ENCODE results near the gene ZSWIM4. TPM values are rescaled to one million over a fixed set of nuclear protein-coding genes. Genes with fewer than 3 reads are reported as not detected.

The ZSWIM4 gene
- total RNA-seq, 4 donors from 2014 or later = 6.9 to 15.6 (median 8.9) TPM

GRCh38 chr19:13877303-13877702, 82.1 kb downstream of the ZSWIM4 start:
- no peak overlapping the region for H3K27ac ChIP-seq
- WGBS, 2 donors = 89 to 91% methylated on average over 18 to 19 of the region's 27 CpGs
- H3K36me3 ChIP-seq = no peaks in the 10 kb centered on the region
- H3K4me3 ChIP-seq (replicated peaks in 1 of 3) = no peak overlapping the region
- intact Hi-C loops (cut with DNase I) = loop anchor here (10.0 kb wide), 1 partner anchor 603 kb away; no protein-coding TSS in a partner anchor
- TF ChIP-seq CTCF (IDR thresholded peaks at IDR 0.05) (no peak), POLR2A (IDR thresholded peaks at IDR 0.05) (no peak)
- DNase-seq = no peak
- peaks cover 9 to 22% of the 10 kb centered on the region in 2 donors for H3K4me1 ChIP-seq
- H3K9me3 ChIP-seq = no peaks in the 10 kb centered on the region
- H3K27me3 ChIP-seq = no peaks in the 10 kb centered on the region

- Histone ChIP-seq H3K4me1 (peaks cover 6 to 32% of the 10 kb centered on the region in 2 donors), H3K27ac (peak overlapping the region; percentile 72 to 82 (median 79)), H3K27me3 (no peaks in the 10 kb centered on the region), H3K9me3 (no peaks in the 10 kb centered on the region), H3K4me3 (replicated peaks in 1 of 3) (no peak overlapping the region), H3K36me3 (no peaks in the 10 kb centered on the region)
- WGBS, 2 donors = 10 to 20% methylated on average over 18 to 19 of the region's 34 CpGs
- intact Hi-C loops (cut with DNase I) = no loop called here
- DNase-seq = peak; percentile 98
- peak in 1 of 2 donors; percentile 16 for TF ChIP-seq POLR2A (IDR thresholded peaks at IDR 0.05)
- TF ChIP-seq CTCF (IDR thresholded peaks at IDR 0.05) = peak; percentile 94 to 100 (median 99)
Measured at GRCh38 chr19:13880059-13881043, 85.1 kb downstream of the ZSWIM4 start.

- Histone ChIP-seq H3K4me3 (replicated peaks in 1 of 3) (no peak overlapping the region), H3K36me3 (no peaks in the 10 kb centered on the region), H3K27ac (peak overlapping the region in 2 of 3 donors; percentile 17 to 79), H3K4me1 (peaks cover 6 to 35% of the 10 kb centered on the region in 2 donors), H3K27me3 (no peaks in the 10 kb centered on the region), H3K9me3 (no peaks in the 10 kb centered on the region)
- DNase-seq = no peak
- intact Hi-C loops (cut with DNase I) = no loop called here
- WGBS, 2 donors = 46 to 65% methylated on average over 8 to 11 of the region's 12 CpGs
- TF ChIP-seq CTCF (IDR thresholded peaks at IDR 0.05) = no peak
- TF ChIP-seq POLR2A (IDR thresholded peaks at IDR 0.05) = no peak
Measured at GRCh38 chr19:13881251-13881691, 86.0 kb downstream of the ZSWIM4 start.

MicroRNAs within 50 kb of the gene (microRNA counts, 767-probe panel; counts per million panel counts)
- 2,667 to 4,715 counts per million in 2 donors for microRNA hsa-miR-181c-5p
- 4,410 to 8,189 counts per million in 2 donors for microRNA hsa-miR-23a-3p
- 3,285 to 6,204 counts per million in 2 donors for microRNA hsa-miR-24-3p
- microRNA hsa-miR-27a-3p = 2,537 to 4,566 counts per million in 2 donors

Small RNA genes within 50 kb of the gene (microRNA-seq; reads per million reads assigned to microRNA genes)
- gene MIR181C = 595 reads per million, percentile 72 among the genes with 10 or more reads in this experiment
- gene MIR181D = 440 reads per million, percentile 69 among the genes with 10 or more reads in this experiment

Small RNA genes within 50 kb of the gene (small RNA-seq; reads per million reads assigned to genes)
- gene MIR181C = 22.2 reads per million, percentile 94 among the genes with 10 or more reads in this experiment
- 24.5 reads per million, percentile 94 among the genes with 10 or more reads in this experiment for gene MIR181D
- not detected for gene RN7SL619P

Other genes with a start within 250 kb of the ZSWIM4 start
- 10 to 100 TPM; 53.0 to 90.4 (median 70.6) TPM for gene MRI1, start 30.9 kb upstream of the ZSWIM4 start, total RNA-seq
- 100 to 1,000 TPM in 2 of 4 donors, 10 to 100 TPM in 2; 50.2 to 191 (median 139) TPM for gene C19orf53, start 21.0 kb upstream of the ZSWIM4 start, total RNA-seq
- gene NANOS3, start 81.7 kb downstream of the ZSWIM4 start, total RNA-seq = not detected
- gene BRME1, start 110.7 kb downstream of the ZSWIM4 start, total RNA-seq = 1 to 10 TPM in 3 of 4 donors, under 1 TPM in 1; 0.34 to 1.7 (median 1.0) TPM
- gene CC2D1A, start 110.8 kb downstream of the ZSWIM4 start, total RNA-seq = 10 to 100 TPM; 29.3 to 36.4 (median 31.3) TPM
- gene PODNL1, start 143.0 kb downstream of the ZSWIM4 start, total RNA-seq = 1 to 10 TPM in 1 of 4 donors, under 1 TPM in 2, not detected in 1; 0.40 to 1.4 (median 0.63) TPM
- gene DCAF15, start 157.1 kb downstream of the ZSWIM4 start, total RNA-seq = 10 to 100 TPM in 3 of 4 donors, 1 to 10 TPM in 1; 9.5 to 19.6 (median 11.6) TPM
- gene RFX1, start 210.9 kb downstream of the ZSWIM4 start, total RNA-seq = 1 to 10 TPM; 4.8 to 9.1 (median 9.1) TPM
- gene RLN3, start 232.7 kb downstream of the ZSWIM4 start, total RNA-seq = not detected
- gene IL27RA, start 236.3 kb downstream of the ZSWIM4 start, total RNA-seq = 1 to 10 TPM; 1.9 to 4.9 (median 3.4) TPM